Omental fat pad (tissue), 4 donors: ENCODE measurements around the gene TPI1. TPM values are rescaled to one million over a fixed set of nuclear protein-coding genes. Genes with fewer than 3 reads are reported as not detected.

ENCODE experiments used
- ATAC-seq: fragments of 150-250 bp; one replicate; pipeline ENCODE4 v1.9.1; 2016; ENCODE audit warnings: mild to moderate bottlenecking, moderate library complexity; ENCODE audit not compliant: low FRiP score
- DNase-seq: peaks from one replicate; pipeline ENCODE4 v3.0.0-alpha.2; 2019; ENCODE audit warnings: low spot score
- CTCF ChIP-seq, 3 donors: fragments of 450-650 bp; IDR thresholded peaks; one replicate each; pipeline ENCODE4 v1.5.1; 2016 to 2017; ENCODE audit warnings: antibody characterized with exemption in 3 of 3, mild to moderate bottlenecking in 3 of 3, moderate library complexity in 2 of 3
- total RNA-seq, 4 donors: library from RNA; depleted of rRNA; stranded (reverse); fragments of >200 nt; gene quantifications; one replicate each; pipeline ENCODE4 v1.1.0, GENCODE V29; 2016

The TPI1 gene
- total RNA-seq, 4 donors from 2014 or later: 254 to 446 (median 375) TPM

- no peak for TF ChIP-seq CTCF (IDR thresholded peaks at IDR 0.05)
- DNase-seq (no peak), ATAC-seq (no peak)
Measured at GRCh38 chr12:6912164-6912935, 45.0 kb downstream of the TPI1 start.

GRCh38 chr12:6914246-6914946 lies 47.1 kb downstream of the TPI1 start, which contains the start of gene ENO2:
TSS of gene ENO2 (plus strand) at chr12:6914580. CDS start at chr12:6915833, 1,253 bp downstream.
- TF ChIP-seq CTCF (IDR thresholded peaks at IDR 0.05): no peak
- DNase-seq: no peak
- peak; percentile 94 for ATAC-seq

- no peak for ATAC-seq
- no peak for TF ChIP-seq CTCF (IDR thresholded peaks at IDR 0.05)
- DNase-seq: no peak
Measured at GRCh38 chr12:6914947-6915788, 47.8 kb downstream of the TPI1 start.

- DNase-seq (no peak), ATAC-seq (no peak)
- TF ChIP-seq CTCF (IDR thresholded peaks at IDR 0.05): no peak
Measured at GRCh38 chr12:6915789-6916285, 48.5 kb downstream of the TPI1 start.

GRCh38 chr12:6916426-6917200 lies 49.3 kb downstream of the TPI1 start:
- DNase-seq: no peak
- no peak for ATAC-seq
- TF ChIP-seq CTCF (IDR thresholded peaks at IDR 0.05): no peak
